Esophagus muscularis mucosa (tissue), 4 donors: Measurements from ENCODE around the gene CCDC148.

Experiments used
- CTCF ChIP-seq, 3 experiments: fragments of 200-600 bp in 2 of 3; fragments of 450-650 bp in 1 of 3; sonication (generic) in 2 of 3; IDR thresholded peaks; one replicate each; pipeline ENCODE4 v1.5.1; 2017 to 2019; ENCODE audit warnings: antibody characterized with exemption in 3 of 3, mild to moderate bottlenecking in 2 of 3, moderate library complexity in 1 of 3
- EP300 ChIP-seq: sonication (generic); formaldehyde crosslinking; IDR thresholded peaks from one replicate; pipeline ENCODE4 v1.6.1; 2017; ENCODE audit warnings: antibody characterized with exemption
- POLR2A ChIP-seq: fragments of 450-650 bp; IDR thresholded peaks from one replicate; pipeline ENCODE4 v1.6.1; 2017; ENCODE audit warnings: antibody characterized with exemption, moderate library complexity, mild to moderate bottlenecking, low read depth
- POLR2AphosphoS5 ChIP-seq, 2 donors: sonication (generic); formaldehyde crosslinking; IDR thresholded peaks; one replicate each; pipeline ENCODE4 v1.6.1; 2017; ENCODE audit warnings: antibody characterized with exemption in 2 of 2

GRCh38 chr2:158497486-158497885 is 40.9 kb upstream of the CCDC148 start:
- no peak for TF ChIP-seq CTCF (IDR thresholded peaks at IDR 0.05)
- no peak for TF ChIP-seq POLR2A
- no peak for TF ChIP-seq EP300
- no peak for TF ChIP-seq POLR2AphosphoS5 (IDR thresholded peaks at IDR 0.05)
